Spleen (tissue), 11 donors: ENCODE measurements around the gene IMPDH1. TPM values are rescaled to one million over a fixed set of nuclear protein-coding genes. Genes with fewer than 3 reads are reported as not detected.

Experiments used
- DNase-seq: peaks from one replicate; pipeline ENCODE4 v3.0.0-alpha.2; 2020
- H3K27ac ChIP-seq, 8 donors: fragments of 200-600 bp; sonication (generic) in 7 of 8; 1 replicate in 4 of 8; 2 replicates in 4 of 8; pipeline versions ENCODE4 v1.5.0 to v1.8.0; 2016 to 2021; ENCODE audit warnings: inconsistent platforms in 4 of 8, mild to moderate bottlenecking in 4 of 8, moderate library complexity in 1 of 8
- H3K27me3 ChIP-seq, 7 donors: fragments of 200-600 bp; sonication (generic) in 6 of 7; replicated peaks in 1 of 7; 1 replicate in 4 of 7; 2 replicates in 3 of 7; pipeline versions ENCODE4 v1.5.0 to v1.8.0; 2016 to 2021; ENCODE audit warnings: inconsistent platforms in 3 of 7, mild to moderate bottlenecking in 1 of 7
- H3K36me3 ChIP-seq, 6 donors: fragments of 200-600 bp; sonication (generic) in 5 of 6; 1 replicate in 4 of 6; 2 replicates in 2 of 6; pipeline versions ENCODE4 v1.5.0 to v1.8.0; 2016 to 2021; ENCODE audit warnings: inconsistent platforms in 2 of 6
- H3K4me1 ChIP-seq, 6 donors: fragments of 200-600 bp; sonication (generic) in 5 of 6; 1 replicate in 3 of 6; 2 replicates in 3 of 6; pipeline versions ENCODE4 v1.5.0 to v1.8.0; 2016 to 2021; ENCODE audit warnings: inconsistent platforms in 3 of 6
- H3K4me3 ChIP-seq, 8 donors: fragments of 200-600 bp; sonication (generic) in 7 of 8; 1 replicate in 4 of 8; 2 replicates in 4 of 8; pipeline versions ENCODE4 v1.5.0 to v1.8.0; 2016 to 2021; ENCODE audit warnings: inconsistent platforms in 4 of 8, mild to moderate bottlenecking in 4 of 8, moderate library complexity in 2 of 8
- H3K9me3 ChIP-seq, 8 donors: fragments of 200-600 bp; sonication (generic) in 7 of 8; 1 replicate in 4 of 8; 2 replicates in 4 of 8; pipeline versions ENCODE4 v1.5.0 to v1.8.0; 2016 to 2021; ENCODE audit warnings: inconsistent platforms in 4 of 8
- CTCF ChIP-seq, 11 experiments: fragments of 200-600 bp in 7 of 11; fragments of 450-650 bp in 4 of 11; sonication (generic) in 4 of 11; IDR thresholded peaks in 8 of 11; conservative IDR thresholded peaks in 3 of 11; 1 replicate in 7 of 11; 2 replicates in 4 of 11; pipeline versions ENCODE4 v1.4.0 to v1.8.0; 2016 to 2021; ENCODE audit warnings: antibody characterized with exemption in 11 of 11, inconsistent platforms in 4 of 11, mild to moderate bottlenecking in 1 of 11
- POLR2A ChIP-seq, 3 donors: fragments of 450-650 bp; IDR thresholded peaks; one replicate each; pipeline ENCODE4 v1.5.1; 2017; ENCODE audit warnings: antibody characterized with exemption in 3 of 3, mild to moderate bottlenecking in 1 of 3
- POLR2AphosphoS5 ChIP-seq, 3 donors: sonication (generic); formaldehyde crosslinking; IDR thresholded peaks; one replicate each; pipeline ENCODE4 v1.5.1; 2017; ENCODE audit warnings: antibody characterized with exemption in 3 of 3
- WGBS, 5 donors: extraction: QIAGEN DNeasy Blood & Tissue Kit in 3 of 5; methylation state at CpG; one replicate each; pipeline versions ENCODE4 v1.1.5 to v1.1.7; 2013 to 2018; 5-methylcytosine and 5-hydroxymethylcytosine counted together
- intact Hi-C: fragments of 100-400 bp; cut with DNase I; formaldehyde crosslinking; loops from one replicate; pipeline ENCODE4 v1.15.0; 2023; ENCODE audit warnings: low total_unique reads
- polyA plus RNA-seq, 3 donors: library from polyadenylated mRNA; stranded (reverse); fragments of 200-250 nt; gene quantifications; one replicate each; pipeline ENCODE4 v1.2.1, GENCODE V29; 2013
- total RNA-seq, 7 donors: library from RNA; depleted of rRNA in 3 of 7; stranded (reverse); fragments of >200 nt in 3 of 7; fragmentation: NEBNext Ultra II Directional in 4 of 7; extraction: Animal tissue kit (Norgen Biotek cat#: 25700) in 4 of 7; gene quantifications; one replicate each; pipeline versions ENCODE4 v1.1.0 to v1.2.1, GENCODE V29; 2016 to 2021
- donor health status: healthy with polysubstance abuse.
- donor health status: DM: no; HTN: no; CAD: no; lungs with moderate emphysema.
- donor health status: DM: no; HTN: no; CAD: no.
- donor health status: Bipolar disorder and iron deficiency.
- donor health status: healthy.
- donor health status: DM: no; HTN: no; CAD: no.
- donor health status: DM: yes; HTN: yes; CAD: no.

IMPDH1 gene
- total and polyA plus RNA-seq, 10 donors, result 29.9 to 120 (median 83.1) TPM

- 44 to 59% (median 49%) methylated on average over 3 of the region's 3 CpGs for WGBS, 5 donors
- peaks cover 0 to 13% (median 8%) of the 10 kb centered on the region in 6 donors for H3K4me1 ChIP-seq
- H3K27me3 ChIP-seq, result peaks cover 0 to 24% (median 0%) of the 10 kb centered on the region in 7 donors
- peak overlapping the region in 3 of 8 donors; percentile 9 to 23 (median 21) for H3K27ac ChIP-seq
- no peaks in the 10 kb centered on the region for H3K9me3 ChIP-seq
- TF ChIP-seq CTCF (IDR thresholded peaks at IDR 0.05 in 8 of 11, conservative IDR thresholded peaks at IDR 0.05 in 3 of 11) (no peak), POLR2A (IDR thresholded peaks at IDR 0.05) (no peak), POLR2AphosphoS5 (IDR thresholded peaks at IDR 0.05) (no peak)
- no peak overlapping the region for H3K4me3 ChIP-seq
- DNase-seq, result no peak
- intact Hi-C loops, result no loop called here
- H3K36me3 ChIP-seq, result peaks cover 0 to 51% (median 42%) of the 10 kb centered on the region in 6 donors
Measured at GRCh38 chr7:128390871-128391565, 18.8 kb downstream of the IMPDH1 start.

- H3K4me1 ChIP-seq, result peaks cover 0 to 13% (median 8%) of the 10 kb centered on the region in 6 donors
- H3K27ac ChIP-seq, result no peak overlapping the region
- no peak for DNase-seq
- WGBS, 5 donors, result 10 to 79% (median 76%) methylated on average over 1 to 9 of the region's 9 CpGs
- H3K9me3 ChIP-seq, result no peaks in the 10 kb centered on the region
- no peak overlapping the region for H3K4me3 ChIP-seq
- intact Hi-C loops, result loop anchor here (5.0 kb wide), 1 partner anchor 42 kb away; no protein-coding TSS in a partner anchor
- H3K36me3 ChIP-seq, result peaks cover 0 to 38% (median 30%) of the 10 kb centered on the region in 6 donors
- H3K27me3 ChIP-seq, result peaks cover 0 to 24% (median 0%) of the 10 kb centered on the region in 7 donors
- TF ChIP-seq POLR2A (IDR thresholded peaks at IDR 0.05) (no peak), POLR2AphosphoS5 (IDR thresholded peaks at IDR 0.05) (peak in 1 of 3 donors; percentile 57), CTCF (IDR thresholded peaks at IDR 0.05 in 8 of 11, conservative IDR thresholded peaks at IDR 0.05 in 3 of 11) (no peak)
Measured at GRCh38 chr7:128389618-128390329, 20.0 kb downstream of the IMPDH1 start.

- TF ChIP-seq POLR2AphosphoS5 (IDR thresholded peaks at IDR 0.05), result no peak
- TF ChIP-seq POLR2A (IDR thresholded peaks at IDR 0.05), result no peak
- TF ChIP-seq CTCF (IDR thresholded peaks at IDR 0.05 in 8 of 11, conservative IDR thresholded peaks at IDR 0.05 in 3 of 11), result no peak
- H3K4me3 ChIP-seq, result no peak overlapping the region
- 8 to 45% (median 40%) methylated on average over 1 to 2 of the region's 2 CpGs for WGBS, 5 donors
- peaks cover 0 to 24% (median 0%) of the 10 kb centered on the region in 7 donors for H3K27me3 ChIP-seq
- peaks cover 0 to 32% (median 24%) of the 10 kb centered on the region in 6 donors for H3K36me3 ChIP-seq
- DNase-seq, result no peak
- no peak overlapping the region for H3K27ac ChIP-seq
- intact Hi-C loops, result loop anchor here (5.0 kb wide), 1 partner anchor 42 kb away; no protein-coding TSS in a partner anchor
- no peaks in the 10 kb centered on the region for H3K9me3 ChIP-seq
- H3K4me1 ChIP-seq, result peaks cover 0 to 13% (median 8%) of the 10 kb centered on the region in 6 donors
Measured at GRCh38 chr7:128389085-128389617, 20.6 kb downstream of the IMPDH1 start.
